ENCODE results near the gene HDAC8. TPM values are rescaled to one million over a fixed set of nuclear protein-coding genes. Genes with fewer than 3 reads are reported as not detected.
"Not testable (repeated sequence)": the region's sequence is repeated elsewhere in the genome, so short reads cannot be mapped to it uniquely, and the experiment has no call there.

HDAC8 gene
- total RNA-seq, 2 experiments from 2014 or later, result 23.6 to 23.8 TPM

GRCh38 chrX:72475338-72475737, 97.3 kb downstream of the HDAC8 start:
- Mint-ChIP-seq H3K27me3 (ENCODE audit: low read depth) (no peaks in the 10 kb centered on the region), H3K36me3 (ENCODE audit: low read depth) (peaks cover 11% of the 10 kb centered on the region), H3K27ac (no peak overlapping the region), H3K4me3 (no peak overlapping the region), H3K4me1 (ENCODE audit: low read depth) (no peaks in the 10 kb centered on the region), H3K9me3 (ENCODE audit: insufficient read depth) (no peaks in the 10 kb centered on the region)
- DNase-seq, result no peak
- CTCF ChIA-PET, result no interaction called here
- ATAC-seq, result no peak
- POLR2A ChIA-PET, result no interaction called here

GRCh38 chrX:72470532-72471223, 102.0 kb downstream of the HDAC8 start:
- no peak for ATAC-seq
- ChIA-PET CTCF (no interaction called here), POLR2A (no interaction called here)
- Mint-ChIP-seq H3K36me3 (ENCODE audit: low read depth) (peaks cover 16% of the 10 kb centered on the region), H3K4me3 (no peak overlapping the region), H3K4me1 (ENCODE audit: low read depth) (no peaks in the 10 kb centered on the region), H3K27me3 (ENCODE audit: low read depth) (no peaks in the 10 kb centered on the region), H3K27ac (no peak overlapping the region), H3K9me3 (ENCODE audit: insufficient read depth) (no peaks in the 10 kb centered on the region)
- no peak for DNase-seq

GRCh38 chrX:72470117-72470516, 102.5 kb downstream of the HDAC8 start:
- Mint-ChIP-seq H3K9me3 (ENCODE audit: insufficient read depth) (no peaks in the 10 kb centered on the region), H3K36me3 (ENCODE audit: low read depth) (peaks cover 16% of the 10 kb centered on the region), H3K4me3 (no peak overlapping the region), H3K4me1 (ENCODE audit: low read depth) (no peaks in the 10 kb centered on the region), H3K27me3 (ENCODE audit: low read depth) (no peaks in the 10 kb centered on the region), H3K27ac (no peak overlapping the region)
- CTCF ChIA-PET, result no interaction called here
- ATAC-seq (no peak), DNase-seq (no peak)
- POLR2A ChIA-PET, result no interaction called here

- ChIA-PET CTCF (no interaction called here), POLR2A (no interaction called here)
- H3K27me3 Mint-ChIP-seq (ENCODE audit: low read depth), result no peaks in the 10 kb centered on the region
- H3K4me3 Mint-ChIP-seq, result no peak overlapping the region
- H3K27ac Mint-ChIP-seq, result no peak overlapping the region
- H3K4me1 Mint-ChIP-seq (ENCODE audit: low read depth), result no peaks in the 10 kb centered on the region
- no peaks in the 10 kb centered on the region for H3K9me3 Mint-ChIP-seq (ENCODE audit: insufficient read depth)
- H3K36me3 Mint-ChIP-seq (ENCODE audit: low read depth), result peaks cover 10% of the 10 kb centered on the region
- no peak for DNase-seq
- no peak for ATAC-seq
These were observed 104.0 kb downstream of the HDAC8 start for GRCh38 chrX:72468607-72469006.

- H3K36me3 Mint-ChIP-seq (ENCODE audit: low read depth), result peaks cover 9% of the 10 kb centered on the region
- H3K27me3 Mint-ChIP-seq (ENCODE audit: low read depth), result no peaks in the 10 kb centered on the region
- ChIA-PET POLR2A (no interaction called here), CTCF (no interaction called here)
- H3K4me3 Mint-ChIP-seq, result no peak overlapping the region
- H3K4me1 Mint-ChIP-seq (ENCODE audit: low read depth), result no peaks in the 10 kb centered on the region
- no peak overlapping the region for H3K27ac Mint-ChIP-seq
- DNase-seq (no peak), ATAC-seq (no peak)
- no peaks in the 10 kb centered on the region for H3K9me3 Mint-ChIP-seq (ENCODE audit: insufficient read depth)
These were observed 105.5 kb downstream of the HDAC8 start for GRCh38 chrX:72467135-72467534.

GRCh38 chrX:72466493-72466892, 106.2 kb downstream of the HDAC8 start:
- Mint-ChIP-seq H3K36me3 (ENCODE audit: low read depth) (peaks cover 12% of the 10 kb centered on the region), H3K4me1 (ENCODE audit: low read depth) (no peaks in the 10 kb centered on the region), H3K27me3 (ENCODE audit: low read depth) (no peaks in the 10 kb centered on the region), H3K9me3 (ENCODE audit: insufficient read depth) (no peaks in the 10 kb centered on the region), H3K27ac (no peak overlapping the region), H3K4me3 (no peak overlapping the region)
- ChIA-PET CTCF (no interaction called here), POLR2A (no interaction called here)
- ATAC-seq (no peak), DNase-seq (no peak)

GRCh38 chrX:72465889-72466288, 106.8 kb downstream of the HDAC8 start:
- H3K4me1 Mint-ChIP-seq (ENCODE audit: low read depth), result no peaks in the 10 kb centered on the region
- DNase-seq (no peak), ATAC-seq (no peak)
- peaks cover 12% of the 10 kb centered on the region for H3K36me3 Mint-ChIP-seq (ENCODE audit: low read depth)
- H3K27me3 Mint-ChIP-seq (ENCODE audit: low read depth), result no peaks in the 10 kb centered on the region
- no peaks in the 10 kb centered on the region for H3K9me3 Mint-ChIP-seq (ENCODE audit: insufficient read depth)
- POLR2A ChIA-PET, result no interaction called here
- CTCF ChIA-PET, result no interaction called here
- H3K27ac Mint-ChIP-seq, result no peak overlapping the region
- H3K4me3 Mint-ChIP-seq, result no peak overlapping the region

- no peak for DNase-seq
- no peak for ATAC-seq
- Mint-ChIP-seq H3K27me3 (ENCODE audit: low read depth) (no peaks in the 10 kb centered on the region), H3K4me1 (ENCODE audit: low read depth) (no peaks in the 10 kb centered on the region), H3K9me3 (ENCODE audit: insufficient read depth) (no peaks in the 10 kb centered on the region), H3K27ac (no peak overlapping the region), H3K4me3 (no peak overlapping the region), H3K36me3 (ENCODE audit: low read depth) (peaks cover 5% of the 10 kb centered on the region)
- ChIA-PET POLR2A (no interaction called here), CTCF (no interaction called here)
These were observed 110.9 kb downstream of the HDAC8 start for GRCh38 chrX:72461766-72462165.

- Mint-ChIP-seq H3K9me3 (ENCODE audit: insufficient read depth) (no peaks in the 10 kb centered on the region), H3K27ac (no peak overlapping the region), H3K36me3 (ENCODE audit: low read depth) (peaks cover 7% of the 10 kb centered on the region), H3K27me3 (ENCODE audit: low read depth) (no peaks in the 10 kb centered on the region), H3K4me1 (ENCODE audit: low read depth) (no peaks in the 10 kb centered on the region), H3K4me3 (no peak overlapping the region)
- no peak for DNase-seq
- ChIA-PET POLR2A (no interaction called here), CTCF (no interaction called here)
- ATAC-seq, result no peak
These were observed 111.4 kb downstream of the HDAC8 start for GRCh38 chrX:72461288-72461687.

- no peak overlapping the region for H3K4me3 Mint-ChIP-seq
- no peak for DNase-seq
- no peaks in the 10 kb centered on the region for H3K4me1 Mint-ChIP-seq (ENCODE audit: low read depth)
- H3K9me3 Mint-ChIP-seq (ENCODE audit: insufficient read depth), result no peaks in the 10 kb centered on the region
- POLR2A ChIA-PET, result no interaction called here
- H3K36me3 Mint-ChIP-seq (ENCODE audit: low read depth), result peaks cover 7% of the 10 kb centered on the region
- no peaks in the 10 kb centered on the region for H3K27me3 Mint-ChIP-seq (ENCODE audit: low read depth)
- CTCF ChIA-PET, result no interaction called here
- no peak for ATAC-seq
- no peak overlapping the region for H3K27ac Mint-ChIP-seq
These were observed 111.9 kb downstream of the HDAC8 start for GRCh38 chrX:72460715-72461114.

GRCh38 chrX:72449034-72449433, 123.6 kb downstream of the HDAC8 start:
- H3K9me3 Mint-ChIP-seq (ENCODE audit: insufficient read depth); POLR2A ChIA-PET; H3K4me3 Mint-ChIP-seq; ATAC-seq; H3K4me1 Mint-ChIP-seq (ENCODE audit: low read depth); DNase-seq; CTCF ChIA-PET; H3K27me3 Mint-ChIP-seq (ENCODE audit: low read depth); H3K27ac Mint-ChIP-seq: not testable (repeated sequence)
- peaks cover 20% of the 10 kb centered on the region for H3K36me3 Mint-ChIP-seq (ENCODE audit: low read depth)

GRCh38 chrX:72440764-72441163, 131.9 kb downstream of the HDAC8 start:
- H3K4me1 Mint-ChIP-seq (ENCODE audit: low read depth); DNase-seq; CTCF ChIA-PET; H3K9me3 Mint-ChIP-seq (ENCODE audit: insufficient read depth); POLR2A ChIA-PET; H3K27ac Mint-ChIP-seq; H3K27me3 Mint-ChIP-seq (ENCODE audit: low read depth); H3K4me3 Mint-ChIP-seq; ATAC-seq: not testable (repeated sequence)
- H3K36me3 Mint-ChIP-seq (ENCODE audit: low read depth), result peaks cover 32% of the 10 kb centered on the region

- no peaks in the 10 kb centered on the region for H3K9me3 Mint-ChIP-seq (ENCODE audit: insufficient read depth)
- ATAC-seq (no peak), DNase-seq (no peak)
- no peaks in the 10 kb centered on the region for H3K27me3 Mint-ChIP-seq (ENCODE audit: low read depth)
- no peak overlapping the region for H3K4me3 Mint-ChIP-seq
- H3K27ac Mint-ChIP-seq, result no peak overlapping the region
- peaks cover 44% of the 10 kb centered on the region for H3K36me3 Mint-ChIP-seq (ENCODE audit: low read depth)
- POLR2A ChIA-PET, result no interaction called here
- H3K4me1 Mint-ChIP-seq (ENCODE audit: low read depth), result no peaks in the 10 kb centered on the region
- CTCF ChIA-PET, result no interaction called here
These were observed 136.6 kb downstream of the HDAC8 start for GRCh38 chrX:72436010-72436409.
